SK-N-SH treated with all-trans-retinoic acid at 6 μM for 48 hours (cell line): Measurements from ENCODE around the gene ABHD13.
"Not testable (repeated sequence)": the region's sequence is repeated elsewhere in the genome, so short reads cannot be mapped to it uniquely, and the experiment has no call there.

Experiments
- ATAC-seq: fragments of 200-7000 bp; cut with Tn5 transposase; 3 replicates; pipeline ENCODE4 v1.9.1; 2020; ENCODE audit warnings: mild to moderate bottlenecking, moderate library complexity
- ARNTL ChIP-seq: fragments of 450-650 bp; formaldehyde crosslinking; IDR thresholded peaks from 2 replicates; pipeline ENCODE4 v1.5.0; 2020; ENCODE audit warnings: low read depth, mild to moderate bottlenecking, moderate library complexity, borderline replicate concordance
- BACH2 ChIP-seq: fragments of 250-450 bp; sonication (Bioruptor Pico); IDR thresholded peaks from 2 replicates; pipeline ENCODE4 v1.9.0; 2021; ENCODE audit warnings: mild to moderate bottlenecking, borderline replicate concordance
- CREB5 ChIP-seq: fragments of 250-450 bp; sonication (Bioruptor Pico); IDR thresholded peaks from 2 replicates; pipeline ENCODE4 v1.5.1; 2020; ENCODE audit warnings: low read depth, mild to moderate bottlenecking, moderate library complexity
- CSDC2 ChIP-seq: fragments of 250-450 bp; sonication (Bioruptor Pico); IDR thresholded peaks from 2 replicates; pipeline ENCODE4 v1.5.0; 2020; ENCODE audit warnings: mild to moderate bottlenecking, moderate library complexity
- ESRRG ChIP-seq: fragments of 250-450 bp; sonication (Bioruptor Pico); IDR thresholded peaks from 2 replicates; pipeline ENCODE4 v1.6.1; 2021; ENCODE audit warnings: mild to moderate bottlenecking
- GLIS3 ChIP-seq: fragments of 250-450 bp; sonication (Bioruptor Pico); IDR thresholded peaks from 2 replicates; pipeline ENCODE4 v1.5.0; 2020; ENCODE audit warnings: mild to moderate bottlenecking, moderate library complexity
- ISL1 ChIP-seq: fragments of 250-450 bp; sonication (Bioruptor Pico); IDR thresholded peaks from 2 replicates; pipeline ENCODE4 v2.1.2; 2022; ENCODE audit warnings: mild to moderate bottlenecking, moderate library complexity
- OSR1 ChIP-seq: fragments of 250-450 bp; sonication (Bioruptor Pico); IDR thresholded peaks from 2 replicates; pipeline ENCODE4 v1.8.0; 2022; ENCODE audit warnings: moderate library complexity, mild to moderate bottlenecking, inconsistent platforms
- PPARA ChIP-seq: fragments of 250-450 bp; sonication (Bioruptor Pico); IDR thresholded peaks from 2 replicates; pipeline ENCODE4 v1.5.0; 2020; ENCODE audit warnings: mild to moderate bottlenecking, borderline replicate concordance
- RARB ChIP-seq: fragments of 250-450 bp; sonication (Bioruptor Pico); IDR thresholded peaks from 2 replicates; pipeline ENCODE4 v1.8.0; 2021; ENCODE audit warnings: mild to moderate bottlenecking, moderate library complexity
- SNAI2 ChIP-seq: fragments of 250-450 bp; sonication (Bioruptor Pico); IDR thresholded peaks from 2 replicates; pipeline ENCODE4 v1.5.0; 2020; ENCODE audit warnings: mild to moderate bottlenecking, moderate library complexity
- TCF4 ChIP-seq: fragments of 250-450 bp; sonication (Bioruptor Pico); IDR thresholded peaks from 2 replicates; pipeline ENCODE4 v1.8.0; 2021; ENCODE audit warnings: mild to moderate bottlenecking, moderate library complexity, borderline replicate concordance
- TOX ChIP-seq: fragments of 250-450 bp; sonication (Bioruptor Pico); IDR thresholded peaks from 2 replicates; pipeline ENCODE4 v1.8.0; 2021; ENCODE audit warnings: mild to moderate bottlenecking, moderate library complexity, borderline replicate concordance
- TSHZ2 ChIP-seq: fragments of 250-450 bp; sonication (Bioruptor Pico); IDR thresholded peaks from 2 replicates; pipeline ENCODE4 v1.5.0; 2020; ENCODE audit warnings: mild to moderate bottlenecking, moderate library complexity
- ZFP3 ChIP-seq: fragments of 250-450 bp; sonication (Bioruptor Pico); IDR thresholded peaks from 2 replicates; pipeline ENCODE4 v1.5.0; 2020; ENCODE audit warnings: mild to moderate bottlenecking, moderate library complexity
- ZFP30 ChIP-seq: fragments of 450-650 bp; formaldehyde crosslinking; IDR thresholded peaks from 2 replicates; pipeline ENCODE4 v1.5.0; 2022; ENCODE audit warnings: mild to moderate bottlenecking, moderate library complexity
- ZNF565 ChIP-seq: fragments of 450-650 bp; formaldehyde crosslinking; conservative IDR thresholded peaks from 2 replicates; pipeline ENCODE4 v1.5.0; 2020; ENCODE audit warnings: low read depth, mild to moderate bottlenecking, moderate library complexity
- ZNF70 ChIP-seq: fragments of 450-650 bp; formaldehyde crosslinking; IDR thresholded peaks from 2 replicates; pipeline ENCODE4 v1.5.0; 2020; ENCODE audit warnings: mild to moderate bottlenecking, moderate library complexity
- ZNF8 ChIP-seq: fragments of 450-650 bp; formaldehyde crosslinking; IDR thresholded peaks from 2 replicates; pipeline ENCODE4 v1.5.0; 2020; ENCODE audit warnings: mild to moderate bottlenecking, moderate library complexity
- TF ChIP-seq, protein P1 (sequence below): fragments of 250-450 bp; sonication (Bioruptor Pico); IDR thresholded peaks from 2 replicates; pipeline ENCODE4 v1.5.1; 2021; ENCODE audit warnings: mild to moderate bottlenecking, moderate library complexity
- TF ChIP-seq, protein P2 (sequence below): fragments of 250-450 bp; sonication (Bioruptor Pico); IDR thresholded peaks from 2 replicates; pipeline ENCODE4 v1.8.0; 2020; ENCODE audit warnings: mild to moderate bottlenecking, moderate library complexity, borderline replicate concordance
- TF ChIP-seq, protein P3 (sequence below): fragments of 250-450 bp; sonication (Bioruptor Pico); IDR thresholded peaks from 2 replicates; pipeline ENCODE4 v1.8.0; 2021; ENCODE audit warnings: low read depth, mild to moderate bottlenecking, moderate library complexity, borderline replicate concordance

Gene ABHD13

DNA sequence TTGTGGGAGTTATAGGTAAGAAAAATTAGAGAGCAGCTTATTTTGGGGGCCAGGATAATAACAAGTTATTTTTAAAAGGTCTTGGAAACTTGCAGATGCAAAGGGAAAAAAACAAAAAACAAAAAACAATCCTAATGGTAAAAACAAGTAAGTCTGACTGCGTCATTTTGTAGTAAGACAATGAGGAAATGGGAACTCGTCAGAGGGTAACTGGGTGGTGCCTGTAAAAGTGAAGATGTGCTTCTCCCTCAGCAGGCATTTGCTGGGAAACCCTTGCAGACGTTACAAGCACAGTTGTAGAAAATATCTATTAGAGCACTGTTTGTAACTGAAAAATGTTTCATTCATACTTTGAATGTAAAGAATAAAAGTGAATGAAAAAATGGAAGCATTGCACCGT lies 49.2 kb downstream of the ABHD13 start:
- no peak for ATAC-seq
- TF ChIP-seq ZFP3 (CRISPR knock-in tag) = no peak
- TF ChIP-seq CSDC2 = no peak
- no peak for TF ChIP-seq PPARA (CRISPR knock-in tag)
- TF ChIP-seq, all 23 proteins: peak for 0

DNA sequence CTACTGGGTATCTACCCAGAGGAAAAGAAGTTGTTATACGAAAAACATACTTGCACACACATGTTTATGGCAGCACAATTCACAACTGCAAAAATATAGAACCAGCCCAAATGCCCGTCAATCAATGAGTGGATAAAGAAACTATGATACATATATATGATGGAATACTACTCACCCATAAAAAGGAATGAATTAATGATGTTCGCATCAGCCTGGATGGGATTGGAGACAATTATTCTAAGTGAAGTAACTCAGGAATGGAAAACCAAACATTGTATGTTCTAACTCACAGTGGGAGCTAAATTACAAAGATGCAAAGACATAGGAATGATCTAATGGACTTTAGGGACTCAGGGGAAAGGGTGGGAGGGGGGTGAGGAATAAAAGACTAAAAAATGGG lies 49.7 kb downstream of the ABHD13 start:
- ATAC-seq = not testable (repeated sequence)

- TF ChIP-seq RARB (CRISPR knock-in tag) (no peak), GLIS3 (CRISPR knock-in tag) (no peak), ZFP3 (CRISPR knock-in tag) (no peak), CSDC2 (no peak), OSR1 (CRISPR knock-in tag) (no peak), BACH2 (CRISPR knock-in tag) (no peak), ESRRG (CRISPR knock-in tag) (no peak), CREB5 (CRISPR knock-in tag) (no peak), TCF4 (CRISPR knock-in tag) (no peak), ARNTL (CRISPR knock-in tag) (no peak), ZNF565 (CRISPR knock-in tag) (no peak)
- TF ChIP-seq, protein P1, sequence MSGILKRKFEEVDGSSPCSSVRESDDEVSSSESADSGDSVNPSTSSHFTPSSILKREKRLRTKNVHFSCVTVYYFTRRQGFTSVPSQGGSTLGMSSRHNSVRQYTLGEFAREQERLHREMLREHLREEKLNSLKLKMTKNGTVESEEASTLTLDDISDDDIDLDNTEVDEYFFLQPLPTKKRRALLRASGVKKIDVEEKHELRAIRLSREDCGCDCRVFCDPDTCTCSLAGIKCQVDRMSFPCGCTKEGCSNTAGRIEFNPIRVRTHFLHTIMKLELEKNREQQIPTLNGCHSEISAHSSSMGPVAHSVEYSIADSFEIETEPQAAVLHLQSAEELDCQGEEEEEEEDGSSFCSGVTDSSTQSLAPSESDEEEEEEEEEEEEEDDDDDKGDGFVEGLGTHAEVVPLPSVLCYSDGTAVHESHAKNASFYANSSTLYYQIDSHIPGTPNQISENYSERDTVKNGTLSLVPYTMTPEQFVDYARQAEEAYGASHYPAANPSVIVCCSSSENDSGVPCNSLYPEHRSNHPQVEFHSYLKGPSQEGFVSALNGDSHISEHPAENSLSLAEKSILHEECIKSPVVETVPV (CRISPR knock-in tag) = no peak
- TF ChIP-seq, protein P2, sequence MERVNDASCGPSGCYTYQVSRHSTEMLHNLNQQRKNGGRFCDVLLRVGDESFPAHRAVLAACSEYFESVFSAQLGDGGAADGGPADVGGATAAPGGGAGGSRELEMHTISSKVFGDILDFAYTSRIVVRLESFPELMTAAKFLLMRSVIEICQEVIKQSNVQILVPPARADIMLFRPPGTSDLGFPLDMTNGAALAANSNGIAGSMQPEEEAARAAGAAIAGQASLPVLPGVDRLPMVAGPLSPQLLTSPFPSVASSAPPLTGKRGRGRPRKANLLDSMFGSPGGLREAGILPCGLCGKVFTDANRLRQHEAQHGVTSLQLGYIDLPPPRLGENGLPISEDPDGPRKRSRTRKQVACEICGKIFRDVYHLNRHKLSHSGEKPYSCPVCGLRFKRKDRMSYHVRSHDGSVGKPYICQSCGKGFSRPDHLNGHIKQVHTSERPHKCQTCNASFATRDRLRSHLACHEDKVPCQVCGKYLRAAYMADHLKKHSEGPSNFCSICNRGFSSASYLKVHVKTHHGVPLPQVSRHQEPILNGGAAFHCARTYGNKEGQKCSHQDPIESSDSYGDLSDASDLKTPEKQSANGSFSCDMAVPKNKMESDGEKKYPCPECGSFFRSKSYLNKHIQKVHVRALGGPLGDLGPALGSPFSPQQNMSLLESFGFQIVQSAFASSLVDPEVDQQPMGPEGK (CRISPR knock-in tag) = no peak
- no peak for ATAC-seq
Observed at GRCh38 chr13:108268466-108269112, 50.4 kb downstream of the ABHD13 start.

- TF ChIP-seq ESRRG (CRISPR knock-in tag) = no peak
- no peak for TF ChIP-seq ZFP3 (CRISPR knock-in tag)
- TF ChIP-seq ISL1 (CRISPR knock-in tag) = no peak
- TF ChIP-seq SNAI2 (CRISPR knock-in tag) = no peak
- no peak for TF ChIP-seq CREB5 (CRISPR knock-in tag)
- TF ChIP-seq, protein P2 (CRISPR knock-in tag) = no peak
- TF ChIP-seq TOX (CRISPR knock-in tag) = no peak
- TF ChIP-seq, protein P3, sequence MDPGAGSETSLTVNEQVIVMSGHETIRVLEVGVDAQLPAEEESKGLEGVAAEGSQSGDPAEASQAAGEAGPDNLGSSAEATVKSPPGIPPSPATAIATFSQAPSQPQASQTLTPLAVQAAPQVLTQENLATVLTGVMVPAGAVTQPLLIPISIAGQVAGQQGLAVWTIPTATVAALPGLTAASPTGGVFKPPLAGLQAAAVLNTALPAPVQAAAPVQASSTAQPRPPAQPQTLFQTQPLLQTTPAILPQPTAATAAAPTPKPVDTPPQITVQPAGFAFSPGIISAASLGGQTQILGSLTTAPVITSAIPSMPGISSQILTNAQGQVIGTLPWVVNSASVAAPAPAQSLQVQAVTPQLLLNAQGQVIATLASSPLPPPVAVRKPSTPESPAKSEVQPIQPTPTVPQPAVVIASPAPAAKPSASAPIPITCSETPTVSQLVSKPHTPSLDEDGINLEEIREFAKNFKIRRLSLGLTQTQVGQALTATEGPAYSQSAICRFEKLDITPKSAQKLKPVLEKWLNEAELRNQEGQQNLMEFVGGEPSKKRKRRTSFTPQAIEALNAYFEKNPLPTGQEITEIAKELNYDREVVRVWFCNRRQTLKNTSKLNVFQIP (CRISPR knock-in tag) = no peak
- no peak for TF ChIP-seq ZNF8 (CRISPR knock-in tag)
- TF ChIP-seq OSR1 (CRISPR knock-in tag) = no peak
- TF ChIP-seq ZFP30 (CRISPR knock-in tag) = no peak
- TF ChIP-seq RARB (CRISPR knock-in tag) = no peak
- TF ChIP-seq BACH2 (CRISPR knock-in tag) = no peak
- TF ChIP-seq PPARA (CRISPR knock-in tag) = no peak
- TF ChIP-seq ARNTL (CRISPR knock-in tag) = no peak
- no peak for TF ChIP-seq GLIS3 (CRISPR knock-in tag)
- no peak for TF ChIP-seq TSHZ2
- no peak for TF ChIP-seq ZNF565 (CRISPR knock-in tag)
- TF ChIP-seq ZNF70 = no peak
- ATAC-seq = no peak
Observed at GRCh38 chr13:108269601-108270328, 51.6 kb downstream of the ABHD13 start, which contains the start of gene TNFSF13B. Gene TNFSF13B (plus strand): TSS chr13:108269718. CDS start chr13:108269896, 178 bp downstream.
